UCSD-AML1 (cell line): ENCODE data around the gene LIPC.

ENCODE experiments used
- DNase-seq: peaks from one replicate; lab custom pipeline; 2025; ENCODE audit not compliant: unreplicated experiment; lab: John Stamatoyannopoulos, UW

LIPC gene

GRCh38 chr15:58532126-58532525 is 100.3 kb downstream of the LIPC start:
- no peak for DNase-seq

GRCh38 chr15:58534556-58534955 is 102.8 kb downstream of the LIPC start:
- no peak for DNase-seq

GRCh38 chr15:58535337-58535736 is 103.5 kb downstream of the LIPC start:
- no peak for DNase-seq

GRCh38 chr15:58535894-58536293 is 104.1 kb downstream of the LIPC start:
- no peak for DNase-seq

- DNase-seq = no peak
These were observed 104.6 kb downstream of the LIPC start for GRCh38 chr15:58536414-58536813.

DNA sequence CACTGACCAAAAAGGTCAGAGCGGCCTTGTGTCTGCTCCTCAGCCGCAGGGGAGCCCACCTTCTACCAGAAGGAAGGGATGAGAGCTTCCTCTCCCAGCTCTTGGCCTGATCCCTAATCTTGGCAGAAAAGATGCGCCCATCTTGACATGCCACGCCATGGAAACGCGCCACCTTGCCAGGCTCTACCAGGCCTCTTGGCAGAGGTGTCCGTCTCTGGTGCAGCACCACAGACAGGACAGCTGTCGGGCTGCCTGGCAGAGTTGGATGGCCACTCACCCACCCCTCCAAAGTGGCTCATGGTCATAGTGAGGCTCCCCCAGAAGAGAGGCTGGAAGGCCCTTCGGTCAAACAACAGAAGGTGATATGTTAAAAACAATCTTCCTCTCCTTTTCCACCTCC is 105.2 kb downstream of the LIPC start:
- DNase-seq = no peak

DNA sequence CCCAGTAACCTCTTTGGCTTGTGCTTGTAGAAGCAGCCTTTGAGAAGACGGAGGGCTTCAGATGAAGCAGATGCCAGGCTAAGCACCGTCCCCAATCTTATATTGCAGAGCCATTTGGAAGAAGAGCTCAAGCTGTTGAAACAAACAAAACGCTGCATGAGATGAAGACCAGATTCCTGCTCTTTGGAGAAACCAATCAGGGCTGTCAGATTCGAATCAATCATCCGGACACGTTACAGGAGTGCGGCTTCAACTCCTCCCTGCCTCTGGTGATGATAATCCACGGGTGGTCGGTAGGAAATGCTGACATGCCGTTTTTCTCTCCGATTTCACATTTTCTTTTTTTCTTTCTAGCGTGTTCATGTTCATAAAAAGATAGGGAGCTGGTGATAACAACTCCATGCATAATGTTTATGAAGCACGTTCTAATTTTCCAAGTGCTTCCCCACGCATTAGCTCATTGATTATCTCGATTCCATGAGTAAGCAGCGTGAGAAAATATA is 106.5 kb downstream of the LIPC start:
- DNase-seq = no peak

DNA sequence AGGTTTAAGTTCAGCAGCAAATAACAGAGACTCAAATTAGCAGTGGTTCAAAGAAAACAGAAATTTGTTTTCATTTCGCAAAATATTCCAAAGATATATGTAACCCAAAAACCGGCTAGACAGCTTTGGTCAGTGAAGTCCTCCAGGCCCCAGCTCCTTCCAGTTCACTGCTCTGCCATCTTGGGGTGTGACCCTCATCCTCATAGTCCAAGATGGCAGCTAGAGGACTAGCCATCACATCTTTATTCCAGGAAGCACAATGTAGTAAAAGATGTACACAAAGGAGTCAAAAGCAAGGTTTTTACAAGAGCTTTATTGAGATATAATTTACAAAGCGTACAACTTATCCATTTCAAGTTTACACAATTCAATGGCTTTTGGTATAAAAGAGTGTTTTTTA is 107.1 kb downstream of the LIPC start:
- DNase-seq = no peak

- DNase-seq = no peak
These were observed 107.8 kb downstream of the LIPC start for GRCh38 chr15:58539548-58539947.

DNA sequence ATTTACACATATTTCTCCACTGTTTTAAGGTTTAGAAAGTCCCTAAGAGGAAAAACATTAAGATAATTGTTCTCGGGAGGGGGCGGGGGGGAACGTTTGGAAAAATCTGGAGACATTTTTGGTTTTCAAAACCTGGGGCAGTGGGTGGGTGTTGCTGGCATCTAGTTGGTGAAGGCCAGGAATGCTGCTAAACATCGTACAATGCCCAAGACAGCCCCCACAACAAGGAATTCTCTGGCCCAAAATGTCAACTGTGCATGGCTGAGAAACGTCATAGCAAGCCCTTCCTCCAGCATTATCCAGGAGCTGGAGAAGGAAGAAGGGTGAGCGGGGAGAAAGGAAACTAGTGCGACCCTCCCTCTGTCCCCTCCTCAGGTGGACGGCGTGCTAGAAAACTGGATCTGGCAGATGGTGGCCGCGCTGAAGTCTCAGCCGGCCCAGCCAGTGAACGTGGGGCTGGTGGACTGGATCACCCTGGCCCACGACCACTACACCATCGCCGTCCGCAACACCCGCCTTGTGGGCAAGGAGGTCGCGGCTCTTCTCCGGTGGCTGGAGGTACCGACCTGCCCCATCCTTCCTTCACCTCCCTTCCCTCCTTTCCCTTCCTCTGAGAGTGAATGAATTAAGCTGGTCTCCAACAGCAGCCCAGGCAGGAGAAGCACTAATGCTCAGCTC is 109.8 kb downstream of the LIPC start:
- no peak for DNase-seq

GRCh38 chr15:58543664-58544335 is 112.0 kb downstream of the LIPC start:
- no peak for DNase-seq

DNA sequence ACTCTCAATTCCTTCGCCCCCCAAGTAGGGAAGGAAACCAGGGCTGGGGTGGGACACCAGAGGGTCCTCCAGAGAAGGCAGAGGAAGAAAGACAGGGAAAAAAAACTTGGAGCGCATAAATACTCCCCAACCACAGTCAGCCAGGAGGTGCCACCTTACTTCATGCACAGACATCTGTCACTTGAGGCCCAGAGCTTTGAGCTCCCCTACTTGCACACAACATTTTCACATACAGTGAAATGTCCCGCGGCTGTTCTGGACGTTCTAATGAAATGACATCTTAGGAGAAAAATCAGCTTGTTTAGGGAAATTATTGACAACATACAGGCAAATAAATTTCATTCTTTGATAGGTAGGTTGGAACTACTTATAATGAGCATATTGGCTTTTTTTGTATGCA is 113.0 kb downstream of the LIPC start:
- DNase-seq = no peak

- peak; percentile 47 for DNase-seq
These were observed 113.7 kb downstream of the LIPC start for GRCh38 chr15:58545307-58546065.

GRCh38 chr15:58546066-58546591 is 114.3 kb downstream of the LIPC start:
- no peak for DNase-seq

- DNase-seq = no peak
These were observed 115.1 kb downstream of the LIPC start for GRCh38 chr15:58546635-58547627.

GRCh38 chr15:58547628-58548307 is 116.0 kb downstream of the LIPC start:
- no peak for DNase-seq

DNA sequence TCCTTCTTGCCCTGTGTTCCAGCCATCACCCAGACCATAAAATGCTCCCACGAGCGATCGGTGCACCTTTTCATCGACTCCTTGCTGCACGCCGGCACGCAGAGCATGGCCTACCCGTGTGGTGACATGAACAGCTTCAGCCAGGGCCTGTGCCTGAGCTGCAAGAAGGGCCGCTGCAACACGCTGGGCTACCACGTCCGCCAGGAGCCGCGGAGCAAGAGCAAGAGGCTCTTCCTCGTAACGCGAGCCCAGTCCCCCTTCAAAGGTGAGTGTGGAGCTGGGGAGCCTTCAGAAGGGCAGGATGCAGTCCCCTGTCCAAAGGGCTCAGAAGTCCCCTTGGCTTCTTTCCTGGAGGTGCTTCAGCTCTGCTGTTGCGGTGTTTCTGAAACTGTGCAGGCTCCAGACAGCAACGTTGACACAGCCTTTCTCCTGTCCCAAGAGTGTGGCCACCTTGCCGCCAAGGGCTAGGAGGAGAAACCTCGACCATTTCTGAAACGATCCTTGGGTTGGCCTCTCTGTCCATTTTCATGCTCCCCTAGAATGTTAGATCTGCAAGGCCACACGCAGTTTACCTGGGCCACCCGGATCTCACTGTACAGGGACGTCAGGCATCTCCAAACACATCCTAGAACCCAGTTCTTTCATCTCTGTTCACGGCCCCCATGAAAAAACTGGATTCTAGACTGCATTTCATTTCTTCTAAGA is 116.7 kb downstream of the LIPC start:
- no peak for DNase-seq

DNA sequence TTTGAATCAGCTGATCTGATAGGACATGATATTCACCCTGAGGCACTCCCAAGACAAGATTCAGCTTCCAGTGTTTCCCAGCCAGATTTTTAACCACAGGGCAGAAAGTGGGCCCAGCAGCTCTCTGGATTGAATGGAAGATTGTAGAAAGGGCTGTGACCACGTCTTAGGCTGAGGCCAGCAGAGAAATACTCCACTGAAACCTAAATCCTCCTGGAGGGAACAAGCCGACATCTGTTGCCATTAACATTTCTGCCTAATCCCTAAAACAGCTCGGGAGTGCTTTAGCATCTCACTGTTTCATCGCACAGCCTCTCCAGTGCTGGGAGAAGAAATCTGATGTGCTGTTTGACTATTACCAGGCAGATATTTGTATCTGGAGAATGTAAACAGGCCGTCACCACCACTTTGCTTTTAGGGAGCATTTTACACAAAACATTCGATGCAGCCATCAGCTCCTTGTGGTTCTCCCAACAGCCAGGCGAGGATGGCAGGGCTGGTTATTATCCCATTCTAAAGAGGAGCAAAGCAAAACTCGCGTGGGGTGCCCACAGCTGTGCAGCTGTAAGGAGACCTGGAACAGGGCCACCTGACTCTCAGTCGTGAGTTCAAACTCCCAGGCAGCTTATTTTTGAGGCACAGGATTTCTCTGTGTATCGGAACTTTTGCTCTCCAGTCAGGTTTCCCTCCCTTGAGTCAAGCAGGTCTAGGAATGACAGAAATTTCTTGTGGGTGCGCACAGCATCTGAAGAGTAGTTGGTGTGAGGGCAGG is 117.4 kb downstream of the LIPC start:
- DNase-seq = no peak

GRCh38 chr15:58549785-58550074 is 117.9 kb downstream of the LIPC start:
- no peak for DNase-seq
